ENCODE results near the gene FUT8.

FUT8 gene

DNA sequence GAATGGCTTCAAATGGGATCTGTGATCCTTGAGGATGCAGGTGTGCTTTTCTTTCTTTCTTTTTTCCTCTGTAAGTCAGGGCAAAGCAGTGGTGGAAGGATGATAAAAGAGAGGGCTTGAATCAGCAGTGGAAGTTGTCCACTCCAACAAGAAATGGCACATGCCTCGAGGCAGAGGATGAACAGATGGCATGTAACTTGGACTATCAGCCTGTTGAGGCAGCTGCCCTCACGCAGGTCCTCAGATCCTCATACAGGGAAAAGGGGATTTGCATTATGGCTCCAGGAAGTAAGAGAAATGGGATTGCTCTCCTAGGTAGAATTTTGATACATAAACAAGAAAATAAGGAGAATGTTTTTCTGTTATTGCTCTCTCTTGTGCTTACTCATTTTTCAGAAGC, 368.0 kb downstream of the FUT8 start:
- DNase-seq = no peak

DNA sequence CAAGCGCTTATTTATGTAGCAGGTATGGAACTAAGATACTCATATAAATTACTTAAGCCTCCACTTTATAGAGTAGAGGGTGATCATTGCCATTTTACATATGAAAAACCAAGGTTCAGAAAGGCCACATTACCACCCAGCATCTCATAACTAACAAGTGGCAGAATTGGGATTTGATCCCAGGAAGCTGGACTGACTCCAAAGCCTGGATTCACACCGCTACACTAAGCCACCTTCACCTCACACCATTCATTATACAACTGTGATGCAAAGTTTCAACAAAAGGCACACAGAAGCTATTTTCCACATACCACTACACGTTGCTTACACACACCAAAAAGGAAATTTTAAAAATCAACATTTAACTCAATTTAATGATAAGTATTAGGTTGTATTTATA, 370.6 kb downstream of the FUT8 start:
- no peak for DNase-seq

DNA sequence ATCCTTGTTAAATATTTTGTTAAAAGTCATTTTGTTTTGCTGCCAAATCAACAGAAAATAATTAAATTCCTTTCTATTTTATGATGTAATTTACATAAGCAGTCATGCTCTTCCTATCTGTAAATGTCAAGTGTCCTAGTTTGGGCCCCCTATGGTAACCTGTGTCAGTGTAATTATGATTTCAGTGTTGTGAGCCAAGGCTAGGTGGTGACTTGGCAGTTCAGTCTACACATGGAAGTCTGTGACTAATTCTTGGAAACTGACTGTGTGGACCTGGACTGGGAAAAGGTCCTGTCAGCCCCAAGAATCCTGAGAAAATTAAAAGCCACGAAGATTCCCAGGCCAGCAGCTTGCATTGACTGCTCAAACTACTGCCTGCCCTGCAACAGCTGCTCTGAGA, 371.0 kb downstream of the FUT8 start:
- DNase-seq = no peak

DNA sequence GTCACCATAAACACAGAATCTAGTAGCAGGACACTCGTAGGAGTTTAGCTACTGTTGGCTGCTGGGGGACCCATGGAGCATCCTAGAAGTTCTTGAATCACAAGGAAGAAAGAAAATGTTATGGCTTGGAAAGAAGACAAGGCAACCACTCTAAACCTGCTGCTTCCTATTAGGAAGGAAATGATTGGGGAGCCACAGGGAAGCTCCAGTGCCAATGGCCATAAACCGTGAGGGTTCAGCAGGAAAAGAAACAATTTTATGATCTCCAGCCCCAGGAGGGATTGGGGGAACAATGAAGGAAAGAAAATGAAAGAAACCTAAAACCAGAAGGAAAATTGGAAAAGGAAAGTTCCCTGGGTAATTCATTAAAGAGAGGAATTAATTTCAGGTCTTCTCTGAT, 372.0 kb downstream of the FUT8 start:
- no peak for DNase-seq

DNA sequence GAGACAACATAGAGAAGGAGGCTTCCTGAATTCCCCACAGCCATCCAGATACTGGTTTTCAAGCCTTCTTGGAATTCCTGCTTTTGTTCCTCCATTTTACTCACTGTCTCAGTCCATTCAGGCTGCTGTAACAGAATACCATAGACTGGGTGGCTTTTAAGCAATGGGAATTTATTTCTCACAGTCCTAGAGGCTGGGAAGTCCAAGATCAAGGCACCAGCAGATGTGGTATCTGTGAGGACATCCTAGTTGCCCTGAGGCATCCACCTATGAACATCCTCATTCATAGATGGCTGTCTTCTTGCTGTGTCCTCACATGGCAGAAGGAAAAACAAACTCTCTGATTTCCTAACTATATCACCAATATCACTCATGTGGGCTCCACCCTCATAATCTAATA, 374.9 kb downstream of the FUT8 start:
- DNase-seq = no peak

DNA sequence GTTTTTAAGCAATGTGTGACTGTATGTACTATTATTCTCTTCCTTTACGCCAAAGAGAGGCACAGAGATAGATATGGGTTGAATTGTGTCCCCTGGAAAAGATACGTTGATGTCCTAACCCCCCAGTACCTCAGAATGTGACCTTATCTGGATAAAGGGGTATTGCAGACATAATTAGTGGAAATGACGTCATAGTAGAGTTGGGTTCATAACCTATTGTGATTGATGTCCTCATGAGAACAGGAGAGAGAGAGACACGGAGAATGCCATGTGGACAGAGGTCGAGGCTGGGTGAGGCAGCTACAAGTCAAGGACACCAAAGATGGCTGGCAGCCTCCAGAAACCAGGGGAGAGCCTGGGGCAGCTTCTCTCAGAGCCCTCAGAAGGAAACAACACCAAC, 376.3 kb downstream of the FUT8 start:
- DNase-seq = no peak

DNA sequence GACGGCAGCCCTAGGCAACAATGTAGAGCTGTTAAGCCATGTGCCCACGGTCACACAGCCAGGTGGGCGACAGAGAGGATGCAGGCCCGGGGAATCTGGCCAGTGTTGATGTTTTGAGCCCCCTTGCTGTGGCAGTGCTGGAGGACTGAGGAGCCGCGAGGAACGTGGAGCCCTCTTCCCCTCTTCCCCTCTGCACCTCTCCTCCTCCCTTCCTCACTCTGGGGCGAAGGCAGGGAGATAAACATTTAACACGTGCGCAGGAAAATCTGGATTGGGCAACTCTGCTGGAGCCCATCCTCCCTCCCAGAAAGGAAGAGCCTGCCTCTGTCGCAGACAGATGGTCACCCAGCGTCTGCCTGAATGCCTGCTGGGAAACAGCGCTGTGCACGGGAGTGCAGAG, 376.8 kb downstream of the FUT8 start:
- no peak for DNase-seq

DNA sequence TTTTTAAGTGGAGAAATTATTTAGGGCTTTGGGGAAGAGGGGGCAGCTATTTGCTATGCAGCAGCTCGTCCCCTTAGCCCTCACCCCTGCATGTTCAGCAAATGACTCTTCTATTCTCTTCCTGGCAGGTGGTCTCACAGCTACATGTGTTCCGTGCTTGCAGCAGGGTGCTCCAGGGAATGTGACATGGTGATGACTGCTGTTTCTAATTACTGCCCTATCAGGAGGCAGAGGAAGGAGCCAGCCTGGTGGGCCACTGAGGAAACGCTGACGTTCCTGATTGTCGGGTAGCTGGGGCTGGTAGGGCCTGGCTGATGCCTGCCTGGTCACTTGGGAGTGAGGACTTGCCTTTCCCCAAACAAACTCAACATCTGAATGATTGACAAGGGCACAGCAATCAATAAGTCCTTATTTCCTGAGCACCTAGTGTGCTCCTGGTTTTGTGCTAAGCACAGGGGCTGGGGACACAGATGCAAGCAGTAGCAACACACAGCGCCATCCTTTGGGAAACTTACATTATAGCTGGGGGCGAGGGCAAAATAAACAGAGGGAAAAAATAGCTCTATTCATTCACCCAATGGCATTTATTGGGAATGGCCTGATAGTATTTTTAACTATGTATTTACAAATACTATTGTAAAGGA, 377.8 kb downstream of the FUT8 start:
- no peak for DNase-seq

DNA sequence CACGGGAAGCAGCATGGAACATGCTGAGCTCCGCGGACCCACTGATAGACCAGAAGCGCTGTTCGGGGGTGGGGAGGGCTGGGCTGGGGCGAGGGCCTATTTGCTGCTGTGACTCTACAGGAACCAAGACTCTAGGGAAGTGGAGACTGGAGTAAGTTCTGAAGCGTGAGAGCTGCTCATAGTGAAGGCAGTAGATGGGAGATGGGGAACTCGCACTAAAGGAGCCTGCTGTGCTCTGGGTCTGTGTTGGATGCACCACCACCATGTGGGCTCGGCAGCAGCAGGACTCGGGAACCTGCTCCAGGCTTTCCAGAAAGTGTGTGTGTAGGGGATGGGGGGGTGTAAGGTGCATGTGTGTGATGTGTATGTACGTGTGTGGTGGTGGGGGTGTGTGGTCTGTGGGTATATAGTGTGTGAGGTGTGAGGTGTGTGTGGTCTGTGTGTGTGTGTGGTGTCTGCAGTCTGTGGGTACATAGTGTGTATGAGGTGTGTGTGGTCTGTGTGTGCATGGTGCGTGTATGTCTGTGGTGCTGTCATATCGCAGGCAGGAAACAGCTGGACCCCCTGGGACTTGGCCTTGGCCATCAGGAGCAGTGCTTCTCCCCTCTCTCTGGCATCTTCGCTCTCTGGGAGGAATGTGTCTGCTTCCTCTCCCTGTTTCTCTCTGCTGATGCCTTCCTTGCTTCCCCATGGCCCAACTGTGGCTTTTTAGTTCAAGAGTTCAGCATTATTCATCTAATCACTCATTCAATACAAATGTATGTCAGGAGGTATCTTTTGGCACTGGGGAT, 378.9 kb downstream of the FUT8 start:
- DNase-seq = no peak

DNA sequence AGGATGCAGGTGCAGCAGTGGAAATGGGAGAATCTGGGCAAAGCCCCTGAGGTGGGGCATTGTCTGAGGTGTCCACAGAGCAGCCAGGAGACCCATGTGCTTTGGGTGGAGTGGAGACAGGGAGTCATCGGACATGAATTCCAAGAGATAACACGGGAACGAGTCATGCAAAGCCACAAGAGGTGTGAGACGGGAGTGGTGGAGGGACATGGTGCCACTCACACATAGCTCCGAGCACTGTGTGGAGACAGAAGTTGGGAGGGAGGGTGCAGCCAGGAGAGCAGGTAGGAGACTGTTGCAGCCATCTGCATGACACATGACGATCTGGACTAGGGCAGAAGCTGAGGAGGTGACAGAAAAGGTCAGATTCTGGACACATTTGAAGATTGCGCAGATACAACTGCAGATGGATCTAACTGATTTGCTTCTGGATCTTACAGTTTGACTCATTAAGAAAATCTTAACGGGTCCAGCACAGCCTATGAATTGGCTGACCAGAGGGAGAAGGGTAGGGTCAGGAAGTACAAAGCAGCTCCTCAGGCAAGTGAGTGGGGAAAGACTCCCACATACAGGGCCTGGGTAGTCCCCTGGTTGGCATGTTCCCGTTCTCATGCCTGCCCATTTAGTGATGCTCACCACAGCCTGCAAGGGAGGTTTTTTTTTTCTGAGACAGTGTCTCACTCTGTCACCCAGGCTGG, 379.8 kb downstream of the FUT8 start:
- no peak for DNase-seq

All from inflammatory macrophage (primary cell).